Ovary (tissue), 3 donors: Measurements from ENCODE around the gene DIO1.

ENCODE experiments used
- CTCF ChIP-seq, 3 donors: fragments of 450-650 bp in 2 of 3; fragments of 200-600 bp in 1 of 3; IDR thresholded peaks; one replicate each; pipeline versions ENCODE4 v1.5.1 to v1.8.0; 2016 to 2022; ENCODE audit warnings: antibody characterized with exemption in 3 of 3, mild to moderate bottlenecking in 1 of 3
- POLR2A ChIP-seq: fragments of 450-650 bp; IDR thresholded peaks from one replicate; pipeline ENCODE4 v1.6.1; 2017; ENCODE audit warnings: antibody characterized with exemption, mild to moderate bottlenecking, moderate library complexity
- donor health status: DM: no; HTN: no; CAD: no.

- TF ChIP-seq CTCF (IDR thresholded peaks at IDR 0.05) = no peak
- no peak for TF ChIP-seq POLR2A
Observed at GRCh38 chr1:53929246-53929960, 35.4 kb downstream of the DIO1 start.
